Activated CD4-positive, alpha-beta T cell treated with anti-CD3 and anti-CD28 coated beads, Interleukin-2, amount 50 U/mL, for 1 hour (primary cell): ENCODE results near the gene SV2A.
A peak's percentile ranks its signal among the peaks of the same experiment; 100 is the strongest.
"Not testable (repeated sequence)": the region's sequence is repeated elsewhere in the genome, so short reads cannot be mapped to it uniquely, and the experiment has no call there.

Source experiments
- DNase-seq: peaks from one replicate; pipeline ENCODE4 v3.0.0-alpha.2; 2020

Gene SV2A

GRCh38 chr1:149927563-149928400, 10.1 kb upstream of the SV2A start, which contains the start of gene SF3B4:
TSS of gene SF3B4 (minus strand) at chr1:149927803. CDS start at chr1:149927759, 44 bp downstream.
- peak; percentile 94 for DNase-seq

DNA sequence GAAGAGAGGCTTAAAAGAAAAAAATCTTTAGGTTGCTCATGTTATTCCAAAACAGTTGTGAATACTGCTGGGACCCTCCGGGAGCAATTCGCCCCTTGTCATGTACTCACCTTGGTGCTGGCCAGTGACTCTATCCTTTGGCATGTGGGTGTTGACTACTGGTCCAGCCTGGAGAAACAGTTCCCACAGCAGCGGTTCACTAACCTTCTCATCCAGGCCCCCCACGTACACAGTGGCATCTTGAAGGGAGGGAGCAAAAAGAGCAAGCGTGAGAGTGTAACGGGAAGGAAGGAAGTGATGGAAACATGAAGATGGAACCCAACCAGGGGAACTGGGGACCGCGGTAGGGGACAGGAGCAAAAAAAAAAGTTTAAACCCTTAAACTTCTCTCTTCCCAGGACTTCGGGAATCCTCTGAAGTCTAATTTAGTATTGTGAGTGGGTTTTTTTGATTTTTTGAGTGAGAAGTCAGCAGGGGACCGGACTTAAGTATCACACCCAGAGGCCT, 9.5 kb upstream of the SV2A start:
- no peak for DNase-seq

DNA sequence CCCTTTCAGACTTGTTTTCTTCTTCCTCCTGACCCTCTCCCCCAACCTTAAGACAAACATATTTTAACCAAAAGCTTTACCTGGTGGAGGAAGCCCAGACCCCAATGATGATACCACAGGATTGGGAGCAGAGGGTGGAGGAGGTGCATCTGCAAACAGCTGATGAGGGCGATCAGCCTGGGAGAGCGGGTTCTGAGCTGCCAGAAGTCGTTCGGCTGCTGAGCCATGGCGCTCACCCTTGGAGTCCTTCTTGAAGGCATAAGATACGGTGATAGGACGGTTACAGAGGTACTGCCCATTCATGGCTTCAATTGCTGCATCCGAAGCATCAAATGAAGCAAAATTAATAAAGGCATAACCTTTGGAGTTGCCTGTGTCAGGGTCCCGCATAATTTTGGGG, 8.7 kb upstream of the SV2A start:
- DNase-seq = no peak

DNA sequence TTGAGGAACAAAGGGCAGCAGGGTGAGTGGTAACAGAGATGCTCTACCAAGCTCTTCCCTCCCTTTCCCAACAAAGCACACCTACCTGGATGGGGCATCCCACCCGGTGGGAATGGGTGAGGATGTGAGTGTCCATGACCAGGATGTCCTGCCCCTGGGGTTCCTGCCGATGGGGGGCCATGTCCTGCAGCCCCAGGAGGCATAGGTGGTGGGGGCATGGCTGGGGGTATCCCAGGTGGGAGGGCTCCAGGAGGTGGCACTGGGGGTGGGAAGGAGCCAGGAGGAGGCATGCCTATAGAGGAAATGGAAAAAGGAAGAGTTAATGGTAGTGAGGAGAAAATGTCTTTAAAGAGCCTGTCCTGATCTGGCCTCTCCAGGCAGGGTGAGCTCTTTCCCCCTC, 8.1 kb upstream of the SV2A start:
- no peak for DNase-seq

GRCh38 chr1:149925345-149925744, 7.7 kb upstream of the SV2A start:
- DNase-seq = no peak

- no peak for DNase-seq
Observed at GRCh38 chr1:149923626-149924025, 6.0 kb upstream of the SV2A start.

GRCh38 chr1:149916898-149917252, 769 bp downstream of the SV2A start:
- DNase-seq = no peak

DNA sequence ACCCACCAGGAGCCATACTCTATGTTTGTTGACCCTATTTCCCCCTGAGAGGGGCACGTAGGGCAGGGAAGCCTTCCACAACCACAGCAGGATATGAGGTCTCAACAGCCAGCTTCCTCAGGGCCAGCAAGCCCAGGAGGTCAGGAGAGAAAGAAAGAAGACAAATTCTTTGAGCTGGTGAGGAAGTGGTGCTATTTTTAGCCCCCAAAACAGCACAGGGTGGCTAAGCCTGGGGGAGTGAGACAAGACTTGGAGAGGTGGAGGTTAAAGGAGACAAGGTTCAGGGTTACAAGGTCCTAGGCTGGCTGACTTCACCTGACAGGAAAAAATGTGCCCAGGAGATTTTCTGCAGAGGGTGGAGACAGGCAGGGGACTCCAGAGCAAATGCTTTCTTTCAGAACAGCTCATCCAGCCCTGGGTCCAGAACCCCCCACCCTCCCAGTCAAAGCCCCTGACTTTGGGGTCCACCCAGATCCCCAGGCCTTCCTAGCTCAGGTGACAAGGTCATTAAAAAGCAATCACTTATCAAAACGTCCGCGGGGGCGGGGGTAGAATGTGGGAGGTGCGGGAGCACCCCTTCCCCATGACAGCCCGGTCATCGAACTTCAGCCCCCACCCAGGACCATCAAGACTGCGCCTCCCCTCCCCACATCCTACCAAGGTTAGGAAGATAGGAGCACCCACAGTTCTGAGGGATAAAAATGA, 1.3 kb downstream of the SV2A start:
- DNase-seq = no peak

GRCh38 chr1:149915429-149916192, 2.0 kb downstream of the SV2A start:
- no peak for DNase-seq

DNA sequence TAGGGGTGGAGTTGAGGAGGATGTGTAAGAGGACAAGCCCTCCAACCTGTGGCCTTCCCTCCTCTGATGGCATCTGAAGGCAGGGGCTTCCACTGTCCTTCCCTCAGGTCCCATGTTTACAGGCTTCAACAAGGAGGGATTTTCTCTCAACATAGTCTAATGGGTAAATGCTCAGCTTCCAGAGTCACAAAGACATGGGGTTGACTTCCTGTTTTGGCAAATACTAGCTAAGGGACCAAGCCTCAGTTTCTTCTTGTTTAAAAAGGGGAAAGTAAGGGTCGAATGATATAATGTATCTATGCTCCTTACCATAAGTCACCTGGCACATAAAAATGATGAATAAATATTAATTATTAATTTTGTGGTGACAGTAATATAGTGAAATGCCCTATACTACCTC, 3.1 kb downstream of the SV2A start:
- DNase-seq = no peak

DNA sequence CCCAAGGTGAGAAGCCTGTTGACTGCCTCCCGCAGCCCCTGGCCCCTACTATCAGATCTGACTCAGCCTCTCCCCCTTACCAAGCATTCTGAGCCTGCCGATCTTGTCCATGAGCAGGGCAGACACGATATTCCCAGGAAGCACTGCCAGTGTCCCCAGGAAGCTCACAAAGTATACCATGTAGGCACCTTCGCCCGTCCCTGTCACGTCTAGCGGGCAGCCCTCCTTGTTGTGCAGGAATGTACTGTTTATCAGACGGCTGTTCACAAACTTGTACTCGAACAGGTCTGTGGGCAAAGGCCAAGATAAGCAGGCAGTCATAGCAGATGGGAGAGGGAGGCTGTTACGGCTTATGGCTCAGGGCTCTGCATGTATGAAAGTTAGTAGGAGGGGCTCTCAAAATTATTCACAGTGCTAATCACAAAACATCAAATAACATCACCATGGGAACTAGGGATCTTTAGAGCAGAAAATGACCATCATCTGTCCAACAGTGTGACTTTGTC, 11.0 kb downstream of the SV2A start:
- DNase-seq = no peak

- no peak for DNase-seq
Observed at GRCh38 chr1:149903836-149904491, 13.7 kb downstream of the SV2A start.

DNA sequence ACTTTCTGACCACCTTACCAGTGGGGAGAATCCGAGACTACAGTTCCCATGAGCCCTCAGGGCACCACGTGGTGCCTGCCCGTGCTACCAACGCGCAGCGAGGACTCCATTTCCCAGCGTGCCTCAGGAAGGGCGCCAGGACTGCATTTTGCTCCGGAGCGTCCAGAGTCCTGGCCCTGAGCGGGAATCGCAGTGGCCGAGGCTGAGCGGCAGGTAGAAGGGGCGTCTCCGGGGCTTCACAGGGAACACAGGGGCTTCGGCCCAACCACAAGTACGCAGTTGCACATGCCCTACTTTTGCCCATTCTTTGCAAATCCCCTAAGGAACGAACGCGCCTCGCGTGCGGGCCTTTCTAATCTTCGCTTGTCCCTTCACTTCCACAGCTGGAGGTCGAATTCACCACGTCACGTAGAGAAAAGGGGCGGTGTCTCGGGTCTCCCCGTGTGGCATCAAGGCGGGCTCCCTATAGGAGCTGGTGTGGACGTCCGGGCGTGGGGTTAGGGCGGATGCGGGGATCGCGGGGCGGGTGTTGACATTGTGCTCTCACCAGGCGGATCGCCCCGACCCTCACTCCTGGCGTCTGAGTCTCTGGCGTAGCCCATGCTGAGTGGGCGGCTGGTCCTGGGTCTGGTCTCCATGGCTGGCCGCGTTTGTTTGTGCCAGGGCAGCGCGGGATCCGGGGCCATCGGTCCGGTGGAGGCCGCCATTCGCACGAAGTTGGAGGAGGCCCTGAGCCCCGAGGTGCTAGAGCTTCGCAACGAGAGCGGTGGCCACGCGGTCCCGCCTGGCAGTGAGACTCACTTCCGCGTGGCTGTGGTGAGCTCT, 18.0 kb downstream of the SV2A start, which contains the start of gene BOLA1:
BOLA1 (plus strand) TSS at position 109 of the 825 bp plus-strand sequence; CDS start at position 601, 492 bp downstream.
- peak; percentile 77 for DNase-seq

DNA sequence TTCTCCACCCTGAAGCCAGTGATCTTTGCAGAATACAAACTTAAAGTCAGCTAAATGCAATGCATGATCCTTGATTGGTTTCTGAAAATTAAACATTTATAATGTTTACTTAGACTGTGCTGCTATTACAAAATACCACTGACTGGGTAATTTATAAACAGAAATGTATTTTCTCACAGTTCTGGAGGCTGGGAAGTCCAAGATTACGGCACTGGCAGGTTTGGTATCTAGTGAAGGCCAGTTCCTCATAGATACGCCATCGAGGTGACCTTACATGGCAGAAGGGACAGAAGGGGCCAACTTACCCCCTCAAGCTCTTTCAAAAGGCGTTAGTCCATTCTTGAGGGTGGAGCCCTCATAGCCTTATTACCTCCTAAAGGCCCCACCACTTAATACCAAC, 21.1 kb downstream of the SV2A start:
- DNase-seq = no peak

DNA sequence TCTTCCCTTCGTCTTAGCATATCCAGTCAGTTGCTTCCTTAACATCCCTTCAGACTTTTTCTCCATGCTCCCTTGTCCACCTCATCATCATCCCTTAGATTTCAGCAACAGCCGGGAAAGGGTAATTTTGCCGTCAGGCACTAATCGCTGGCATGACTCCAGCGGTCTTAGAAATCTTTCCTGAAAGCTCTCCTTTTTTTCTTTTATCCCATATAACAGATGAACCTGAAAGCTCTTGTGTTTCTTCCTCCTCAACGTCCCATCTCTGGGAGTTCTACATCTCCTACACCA, 28.7 kb downstream of the SV2A start:
- DNase-seq = no peak

DNA sequence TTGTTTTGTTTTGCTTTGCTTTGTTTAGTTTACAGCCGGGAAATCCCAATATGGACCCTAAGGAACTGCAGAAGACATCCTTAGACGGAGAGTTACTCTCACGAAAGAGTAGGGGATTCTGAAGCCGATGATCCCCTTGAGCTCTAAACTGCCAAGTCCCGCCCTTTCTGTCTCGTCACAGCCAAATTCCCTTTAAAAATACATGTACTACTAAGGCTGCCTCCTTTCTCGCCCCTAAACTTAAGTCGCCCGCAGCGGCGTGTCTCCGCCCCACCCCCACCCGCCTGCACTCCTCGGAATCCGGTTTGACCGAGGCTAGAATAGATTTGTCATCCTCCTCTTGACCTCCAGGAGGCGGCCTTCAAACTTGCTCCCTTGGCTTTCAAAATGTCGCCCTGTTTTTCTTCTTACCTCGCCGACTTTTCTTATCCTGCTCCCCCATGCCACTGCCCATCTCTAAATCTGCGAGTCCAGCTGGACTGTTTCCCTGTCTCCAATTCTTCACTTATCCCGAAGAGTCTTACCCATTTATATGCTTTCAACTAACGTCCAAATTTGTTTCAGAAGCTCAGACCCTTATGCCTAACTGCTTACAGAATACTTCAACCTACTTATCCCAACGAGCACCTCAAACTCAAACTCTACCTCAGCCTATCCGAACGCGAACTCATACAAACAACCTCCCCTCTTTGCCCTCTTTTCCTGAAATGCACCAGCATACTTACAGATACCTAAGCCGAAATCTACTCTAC, 29.2 kb downstream of the SV2A start:
- DNase-seq = peak; percentile 64

GRCh38 chr1:149887456-149888246, 30.0 kb downstream of the SV2A start:
- DNase-seq = peak; percentile 58

DNA sequence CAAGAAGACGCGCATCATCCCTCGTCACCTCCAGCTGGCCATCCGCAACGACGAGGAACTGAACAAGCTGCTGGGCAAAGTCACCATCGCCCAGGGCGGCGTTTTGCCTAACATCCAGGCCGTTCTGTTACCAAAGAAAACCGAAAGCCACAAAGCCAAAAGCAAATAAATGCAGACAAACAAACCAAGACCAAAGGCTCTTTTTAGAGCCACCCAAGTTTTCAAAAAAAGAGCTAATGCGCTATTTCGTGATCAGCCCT, 30.5 kb downstream of the SV2A start:
- not testable (repeated sequence) for DNase-seq

- DNase-seq = peak; percentile 73
Observed at GRCh38 chr1:149886396-149887195, 31.0 kb downstream of the SV2A start.

DNA sequence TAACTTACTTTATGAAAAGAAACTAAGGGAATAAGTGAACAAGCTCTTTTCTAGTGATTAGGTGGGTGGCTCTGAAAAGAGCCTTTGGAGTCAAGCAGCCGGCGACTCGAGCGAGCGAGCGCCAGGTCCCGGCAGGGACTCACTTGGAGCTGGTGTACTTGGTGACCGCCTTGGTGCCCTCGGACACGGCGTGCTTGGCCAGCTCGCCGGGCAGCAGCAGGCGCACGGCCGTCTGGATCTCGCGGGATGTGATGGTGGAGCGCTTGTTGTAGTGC, 31.6 kb downstream of the SV2A start:
- DNase-seq = not testable (repeated sequence)
